ENCODE data around the gene RAB3C.
"Not testable (repeated sequence)": the region's sequence is repeated elsewhere in the genome, so short reads cannot be mapped to it uniquely, and the experiment has no call there.

RAB3C gene

DNA sequence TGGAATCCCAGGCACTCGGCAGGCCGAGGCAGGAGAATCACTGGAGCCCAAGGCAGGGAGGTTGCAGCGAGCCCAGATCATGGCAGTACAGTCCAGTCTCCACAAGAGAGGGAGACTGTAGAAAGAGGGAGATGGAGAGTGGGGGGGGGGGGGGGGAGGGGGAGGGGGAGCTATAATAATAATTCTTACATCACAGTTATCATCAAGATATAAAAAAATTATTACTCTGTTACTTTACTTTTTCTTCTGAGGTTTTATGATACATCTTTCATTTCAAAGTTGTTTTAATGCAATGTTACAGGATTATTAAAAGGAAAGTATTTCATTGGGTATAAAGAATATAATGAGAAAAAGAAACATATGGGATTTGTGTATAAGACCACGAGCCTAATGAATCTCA, 17.8 kb upstream of the RAB3C start:
- Histone ChIP-seq H3K9me3 (peaks cover 19% of the 10 kb centered on the region), H3K27me3 (no peaks in the 10 kb centered on the region), H3K4me3 (no peak overlapping the region), H3K27ac (no peak overlapping the region), H3K9ac (no peak overlapping the region), H3K4me1 (no peaks in the 10 kb centered on the region), H4K20me1 (no peaks in the 10 kb centered on the region), H3K4me2 (no peak overlapping the region), H3K36me3 (no peaks in the 10 kb centered on the region)
- TF ChIP-seq Cebpa-rat (IDR thresholded peaks at IDR 0.05), result no peak

DNA sequence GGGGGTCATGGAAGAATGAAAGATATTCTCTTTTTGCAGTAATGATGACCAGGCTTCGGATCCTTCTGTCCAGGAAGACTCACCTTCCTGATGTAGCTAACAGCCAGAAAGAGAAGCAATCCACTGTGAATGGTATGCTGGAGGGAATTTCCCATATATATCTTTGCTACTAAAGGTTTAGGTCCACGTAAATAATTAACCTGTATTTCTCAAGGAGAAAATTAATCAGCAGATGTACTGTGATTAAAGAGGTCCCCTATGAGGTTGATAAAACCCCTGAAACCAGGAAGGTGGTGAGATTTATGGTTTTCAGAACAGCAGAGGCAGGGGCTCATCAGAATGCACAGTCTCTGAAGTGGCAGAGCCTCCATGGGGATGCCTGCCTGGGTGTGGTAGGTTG, 11.4 kb upstream of the RAB3C start:
- Histone ChIP-seq H3K4me3 (no peak overlapping the region), H3K4me1 (no peaks in the 10 kb centered on the region), H3K27me3 (no peaks in the 10 kb centered on the region), H3K9me3 (no peaks in the 10 kb centered on the region), H3K4me2 (no peak overlapping the region), H3K9ac (no peak overlapping the region), H3K27ac (no peak overlapping the region), H4K20me1 (no peaks in the 10 kb centered on the region), H3K36me3 (no peaks in the 10 kb centered on the region)
- TF ChIP-seq Cebpa-rat (IDR thresholded peaks at IDR 0.05), result no peak

DNA sequence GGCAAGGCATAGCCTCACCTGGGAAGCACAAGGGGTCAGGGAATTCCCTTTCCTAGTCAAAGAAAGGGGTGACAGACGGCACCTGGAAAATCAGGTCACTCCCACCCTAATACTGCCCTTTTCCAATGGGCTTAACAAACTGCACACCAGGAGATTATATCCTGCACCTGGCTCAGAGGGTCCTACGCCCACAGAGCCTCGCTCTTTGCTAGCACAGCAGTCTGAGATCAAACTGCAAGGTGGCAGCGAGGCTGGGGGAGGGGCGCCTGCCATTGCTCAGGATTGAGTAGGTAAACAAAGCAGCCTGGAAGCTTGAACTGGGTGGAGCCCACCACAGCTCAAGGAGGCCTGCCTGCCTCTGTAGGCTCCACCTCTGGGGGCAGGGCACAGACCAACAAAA, 9.9 kb upstream of the RAB3C start:
- not testable (repeated sequence) for H3K9me3 ChIP-seq, H3K27me3 ChIP-seq, H3K36me3 ChIP-seq, H3K9ac ChIP-seq, H3K4me1 ChIP-seq, H3K4me2 ChIP-seq, H3K4me3 ChIP-seq, H4K20me1 ChIP-seq, H3K27ac ChIP-seq

- Histone ChIP-seq H4K20me1 (no peaks in the 10 kb centered on the region), H3K27me3 (0 out of 2 replicates have a peak, but pooled peaks cover 8% of the 10 kb centered on the region), H3K27ac (no peak overlapping the region), H3K9ac (no peak overlapping the region), H3K9me3 (peaks cover 12% of the 10 kb centered on the region), H3K4me2 (no peak overlapping the region), H3K4me1 (no peaks in the 10 kb centered on the region), H3K4me3 (no peak overlapping the region), H3K36me3 (no peaks in the 10 kb centered on the region)
- TF ChIP-seq Cebpa-rat (IDR thresholded peaks at IDR 0.05), result no peak
Observed at GRCh38 chr5:58579781-58580180, 3.1 kb upstream of the RAB3C start.

DNA sequence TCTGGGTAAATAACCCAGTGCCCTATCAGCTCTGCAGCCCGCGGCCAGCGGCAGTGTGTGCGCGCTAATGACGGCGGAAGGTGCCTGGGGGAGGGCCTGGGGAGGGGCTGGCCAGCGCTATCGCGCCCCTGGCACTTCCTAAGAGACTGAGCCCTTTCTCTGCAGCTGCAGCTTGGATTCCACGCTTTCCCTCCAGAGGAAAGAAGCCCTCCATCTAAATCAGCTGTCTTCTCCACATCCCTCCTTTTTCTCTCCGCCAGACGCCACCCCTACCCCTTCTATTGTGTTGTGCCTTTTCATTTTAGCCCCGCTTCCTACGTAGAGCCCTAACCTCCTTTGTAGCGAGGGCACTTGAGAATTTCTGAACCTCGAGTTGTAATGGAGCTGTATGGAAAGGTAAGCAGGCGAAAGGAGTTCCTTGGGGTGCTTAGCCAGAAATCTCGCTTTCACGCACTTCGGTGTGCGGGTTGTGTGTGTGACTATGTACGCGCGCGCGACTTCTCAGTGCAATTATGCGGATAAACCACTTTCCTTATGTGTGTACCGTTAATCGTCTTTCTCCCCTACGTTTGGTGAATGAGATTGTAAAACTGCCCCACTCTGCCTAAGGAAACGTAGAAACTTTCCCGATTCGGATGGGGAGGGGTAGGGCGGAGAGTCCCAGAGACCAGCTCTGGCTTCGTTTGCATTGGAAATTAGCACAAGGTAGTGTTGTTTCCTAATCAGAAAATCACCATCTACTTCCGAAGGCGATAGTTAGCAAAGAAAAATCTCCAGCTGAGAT, 664 bp upstream of the RAB3C start:
- Histone ChIP-seq H3K4me2 (peak overlapping the region; percentile 52), H3K4me1 (no peaks in the 10 kb centered on the region), H4K20me1 (no peaks in the 10 kb centered on the region), H3K36me3 (no peaks in the 10 kb centered on the region), H3K4me3 (peak overlapping the region; percentile 31; the same call in 1 of the 2 replicates), H3K9me3 (peaks cover 12% of the 10 kb centered on the region), H3K27ac (no peak overlapping the region), H3K9ac (no peak overlapping the region), H3K27me3 (0 out of 2 replicates have a peak, but pooled peaks cover 8% of the 10 kb centered on the region)
- no peak for TF ChIP-seq Cebpa-rat (IDR thresholded peaks at IDR 0.05)

DNA sequence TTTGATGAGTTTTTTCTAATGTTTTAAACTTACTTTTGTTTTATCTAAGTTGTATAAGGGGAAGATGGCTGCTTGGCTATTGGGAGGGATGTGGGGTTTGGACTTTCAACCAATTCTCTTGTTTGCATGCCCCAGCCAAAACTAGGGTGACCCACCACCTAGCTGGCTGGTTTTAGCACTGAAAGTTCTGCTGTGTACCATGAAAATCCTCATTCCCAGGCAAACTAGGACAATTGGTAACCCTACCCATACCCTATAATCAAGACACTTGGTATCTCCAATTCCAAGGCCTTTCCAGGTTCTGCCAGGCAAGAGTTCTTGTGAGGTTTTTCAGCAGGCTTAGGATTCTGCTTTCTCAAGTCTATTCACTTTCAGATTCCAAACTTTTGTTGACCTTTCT, 13.1 kb downstream of the RAB3C start:
- no peak for TF ChIP-seq Cebpa-rat (IDR thresholded peaks at IDR 0.05)
- Histone ChIP-seq H3K36me3 (no peaks in the 10 kb centered on the region), H3K4me2 (no peak overlapping the region), H3K9ac (no peak overlapping the region), H4K20me1 (no peaks in the 10 kb centered on the region), H3K27ac (no peak overlapping the region), H3K9me3 (no peaks in the 10 kb centered on the region), H3K4me3 (no peak overlapping the region), H3K4me1 (no peaks in the 10 kb centered on the region), H3K27me3 (no peaks in the 10 kb centered on the region)

DNA sequence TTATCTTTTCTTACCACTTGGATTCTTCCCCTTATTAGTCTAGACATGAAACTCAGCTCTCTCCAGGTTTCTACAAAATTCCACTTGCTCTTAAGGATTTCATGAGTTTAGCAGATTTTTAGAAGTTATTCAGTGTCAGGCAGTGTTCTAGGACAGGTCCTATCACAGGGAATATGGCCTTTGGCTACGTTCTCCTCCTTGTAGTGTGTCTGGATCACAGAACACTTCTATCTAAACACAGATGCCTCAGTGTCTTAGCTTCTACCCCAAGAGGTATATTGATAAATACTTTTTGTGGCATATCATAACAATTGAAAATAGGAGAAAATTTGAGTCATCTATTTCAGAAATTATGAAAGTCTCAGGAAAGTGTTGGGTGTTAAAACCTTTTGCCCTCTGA, 15.6 kb downstream of the RAB3C start:
- TF ChIP-seq Cebpa-rat (IDR thresholded peaks at IDR 0.05), result no peak
- Histone ChIP-seq H3K4me3 (no peak overlapping the region), H3K9ac (no peak overlapping the region), H3K27ac (no peak overlapping the region), H3K4me2 (no peak overlapping the region), H3K27me3 (no peaks in the 10 kb centered on the region), H4K20me1 (no peaks in the 10 kb centered on the region), H3K36me3 (no peaks in the 10 kb centered on the region), H3K4me1 (no peaks in the 10 kb centered on the region), H3K9me3 (no peaks in the 10 kb centered on the region)

DNA sequence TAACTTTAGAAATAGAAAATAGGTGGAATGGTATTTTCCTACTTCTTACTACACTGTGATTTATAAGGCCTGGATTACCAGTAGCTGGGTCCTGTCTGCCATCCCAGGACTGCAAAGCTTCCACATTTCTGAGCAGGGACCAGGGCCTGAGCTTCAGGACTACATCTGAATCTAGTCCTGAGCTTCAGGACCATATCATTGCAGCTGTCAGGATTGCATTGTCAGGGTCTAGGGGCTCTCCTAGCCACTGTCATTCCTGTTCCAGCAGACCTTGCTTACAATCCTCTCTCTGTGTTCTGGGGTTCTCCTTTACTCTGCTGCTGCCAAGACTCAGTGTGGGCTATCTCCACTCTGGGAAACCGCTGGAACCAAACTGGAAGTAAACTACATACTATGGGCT, 16.3 kb downstream of the RAB3C start:
- no peak overlapping the region for H3K4me3 ChIP-seq
- H3K36me3 ChIP-seq, result no peaks in the 10 kb centered on the region
- no peak overlapping the region for H3K4me2 ChIP-seq
- no peaks in the 10 kb centered on the region for H4K20me1 ChIP-seq
- peaks cover 2% of the 10 kb centered on the region; the same call in 1 of the 2 replicates for H3K9me3 ChIP-seq
- H3K9ac ChIP-seq, result no peak overlapping the region
- no peak overlapping the region for H3K27ac ChIP-seq
- TF ChIP-seq Cebpa-rat (IDR thresholded peaks at IDR 0.05), result no peak
- no peaks in the 10 kb centered on the region for H3K4me1 ChIP-seq
- H3K27me3 ChIP-seq, result no peaks in the 10 kb centered on the region

DNA sequence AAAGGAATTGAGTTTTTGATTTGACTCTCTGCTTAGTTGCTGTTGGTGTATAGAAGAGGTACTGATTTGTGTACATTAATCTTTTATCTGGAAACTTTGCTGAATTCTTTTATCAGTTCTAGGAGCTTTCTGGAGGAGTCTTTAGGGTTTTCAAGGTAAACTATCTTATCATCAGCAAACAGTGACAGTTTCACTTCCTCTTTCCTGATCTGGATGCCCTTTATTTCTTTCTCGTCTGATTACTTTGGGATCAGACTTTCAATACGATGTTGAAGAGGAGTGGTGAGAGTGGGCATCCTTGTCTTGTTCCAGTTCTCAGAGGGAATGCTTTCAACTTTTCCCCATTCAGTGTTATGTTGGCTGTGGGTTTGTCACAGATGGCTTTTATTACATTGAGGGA, 17.7 kb downstream of the RAB3C start:
- not testable (repeated sequence) for H3K4me2 ChIP-seq, H3K9ac ChIP-seq, H3K4me1 ChIP-seq, H4K20me1 ChIP-seq, H3K36me3 ChIP-seq, H3K27me3 ChIP-seq, H3K4me3 ChIP-seq, H3K27ac ChIP-seq, H3K9me3 ChIP-seq

DNA sequence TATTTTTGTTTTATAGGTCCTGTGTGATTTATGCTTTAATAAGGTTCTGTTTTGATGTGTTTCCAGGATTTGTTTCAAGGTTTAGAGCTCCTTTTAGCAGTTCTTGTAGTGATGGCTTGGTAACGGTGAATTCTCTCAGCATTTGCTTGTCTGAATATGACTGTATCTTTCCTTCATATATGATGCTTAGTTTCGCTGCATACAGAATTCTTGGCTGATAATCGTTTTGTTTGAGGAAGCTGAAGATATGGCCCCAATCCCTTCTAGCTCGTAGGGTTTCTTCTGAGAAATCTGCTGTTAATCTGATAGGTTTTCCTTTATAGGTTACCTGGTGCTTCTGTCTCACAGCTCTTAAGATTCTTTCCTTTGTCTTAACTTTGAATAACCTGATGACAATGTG, 20.0 kb downstream of the RAB3C start:
- H3K27me3 ChIP-seq, H3K9me3 ChIP-seq, H3K4me2 ChIP-seq, H3K4me3 ChIP-seq, H3K36me3 ChIP-seq, H4K20me1 ChIP-seq, H3K4me1 ChIP-seq, H3K27ac ChIP-seq, H3K9ac ChIP-seq: not testable (repeated sequence)

GRCh38 chr5:58606064-58606463, 23.2 kb downstream of the RAB3C start:
- no peak overlapping the region for H3K4me3 ChIP-seq
- no peaks in the 10 kb centered on the region for H3K4me1 ChIP-seq
- no peak overlapping the region for H3K4me2 ChIP-seq
- H3K36me3 ChIP-seq, result no peaks in the 10 kb centered on the region
- no peaks in the 10 kb centered on the region for H3K27me3 ChIP-seq
- H3K27ac ChIP-seq, result no peak overlapping the region
- H4K20me1 ChIP-seq, result no peaks in the 10 kb centered on the region
- no peak overlapping the region for H3K9ac ChIP-seq
- peaks cover 8% of the 10 kb centered on the region; the same call in 1 of the 2 replicates for H3K9me3 ChIP-seq
- TF ChIP-seq Cebpa-rat (IDR thresholded peaks at IDR 0.05), result no peak
